Measurements from ENCODE around the gene CCDC9.

- TF ChIP-seq POLR2A (IDR thresholded peaks at IDR 0.05; ENCODE audit: low read depth, low read length) (no peak), POLR2AphosphoS5 (IDR thresholded peaks at IDR 0.05; ENCODE audit: low read depth, low read length) (no peak)
Observed at GRCh38 chr19:47221890-47222289, 34.4 kb upstream of the CCDC9 start.

Measured in GM12892 (cell line).